A549 (cell line): ENCODE measurements around the gene ZNF280A. TPM values are rescaled to one million over a fixed set of nuclear protein-coding genes. Genes with fewer than 3 reads are reported as not detected.

Source experiments
- ATAC-seq, 2 experiments: fragments of 200-7000 bp in 1 of 2; fragments of >200 bp in 1 of 2; cut with Nextera tagmentation in 1 of 2; cut with Tn5 transposase in 1 of 2; 3 replicates each; pipeline versions ENCODE4 v1.8.0 to v1.9.1; 2018 to 2020; ENCODE audit warnings: mild to moderate bottlenecking in 1 of 2, moderate library complexity in 1 of 2
- CTCF ChIA-PET: fragments of 300-600 bp; sonication (Branson Sonifier 250); formaldehyde crosslinking; extraction: SDS; loops from one replicate; lab custom pipeline; 2021; ENCODE audit warnings: antibody characterized with exemption, inconsistent platforms; lab: Yijun Ruan, JAX
- POLR2A ChIA-PET: fragments of 350-600 bp; formaldehyde crosslinking; extraction: SDS; loops from one replicate; lab custom pipeline; 2021; ENCODE audit warnings: antibody characterized with exemption, inconsistent platforms; lab: Yijun Ruan, JAX
- DNase-seq, 2 experiments: peaks; one replicate each; pipeline versions ENCODE4 v3.0.0 to v3.0.0-alpha.2; 2011 to 2016; ENCODE audit warnings: low read depth in 1 of 2, low spot score in 1 of 2
- FAIRE-seq: peaks from 2 replicates; lab custom pipeline; 2011; peaks lifted over from hg19 to GRCh38; lab: Jason Lieb, UNC
- H3K27ac ChIP-seq, 2 experiments: fragments of >200 bp; sonication (Bioruptor Twin); formaldehyde crosslinking; 3 replicates each; pipeline ENCODE4 v1.5.1; 2016 to 2017
- H3K4me1 ChIP-seq: fragments of >200 bp; sonication (Bioruptor Twin); formaldehyde crosslinking; 3 replicates; pipeline ENCODE4 v1.6.1; 2016
- H3K4me2 ChIP-seq: fragments of >200 bp; sonication (Bioruptor Twin); formaldehyde crosslinking; 3 replicates; pipeline ENCODE4 v1.6.1; 2016
- H3K4me3 ChIP-seq: fragments of >200 bp; sonication (Bioruptor Twin); formaldehyde crosslinking; 3 replicates; pipeline ENCODE4 v1.5.1; 2016
- H3K9me3 ChIP-seq: fragments of >200 bp; sonication (Bioruptor Twin); formaldehyde crosslinking; 3 replicates; pipeline ENCODE4 v1.6.1; 2016
- BHLHE40 ChIP-seq: IDR thresholded peaks from 2 replicates; pipeline ENCODE4 v1.6.1; 2012; ENCODE audit warnings: low read depth, low read length, inconsistent platforms
- CBX2 ChIP-seq: fragments of 200-600 bp; sonication (generic); IDR thresholded peaks from 2 replicates; pipeline ENCODE4 v1.6.1; 2016; ENCODE audit warnings: low read depth, mild to moderate bottlenecking, borderline replicate concordance
- CEBPB ChIP-seq, 2 experiments: fragments of >200 bp in 1 of 2; sonication (Bioruptor Twin) in 1 of 2; formaldehyde crosslinking in 1 of 2; IDR thresholded peaks; 2 replicates each; pipeline ENCODE4 v1.6.1; 2012 to 2016
- EHF ChIP-seq: fragments of 250-450 bp; sonication (Bioruptor Pico); IDR thresholded peaks from 2 replicates; pipeline ENCODE4 v1.5.0; 2020; ENCODE audit warnings: mild to moderate bottlenecking
- EP300 ChIP-seq, 2 experiments: fragments of >200 bp; sonication (Bioruptor Twin); formaldehyde crosslinking; IDR thresholded peaks; 2 replicates in 1 of 2; 3 replicates in 1 of 2; pipeline ENCODE4 v1.6.1; 2016 to 2017
- HOXA7 ChIP-seq: fragments of 250-450 bp; sonication (Bioruptor Pico); IDR thresholded peaks from 2 replicates; pipeline ENCODE4 v1.5.0; 2020; ENCODE audit warnings: mild to moderate bottlenecking, moderate library complexity
- HOXB13 ChIP-seq: fragments of 250-450 bp; sonication (Bioruptor Pico); IDR thresholded peaks from 2 replicates; pipeline ENCODE4 v1.5.0; 2020; ENCODE audit warnings: low read depth, mild to moderate bottlenecking, moderate library complexity
- JUN ChIP-seq, 2 experiments: fragments of >200 bp; sonication (Bioruptor Twin); formaldehyde crosslinking; IDR thresholded peaks; 2 replicates in 1 of 2; 3 replicates in 1 of 2; pipeline ENCODE4 v1.6.1; 2016 to 2017
- KDM1A ChIP-seq: fragments of 200-600 bp; sonication (generic); IDR thresholded peaks from 2 replicates; pipeline ENCODE4 v1.6.1; 2016; ENCODE audit warnings: low read depth, mild to moderate bottlenecking
- MAZ ChIP-seq: fragments of 150-350 bp; IDR thresholded peaks from 2 replicates; pipeline ENCODE4 v1.6.1; 2014; ENCODE audit warnings: antibody characterized with exemption, low read depth, low read length, borderline replicate concordance
- POLR2A ChIP-seq: IDR thresholded peaks from 2 replicates; pipeline ENCODE4 v1.6.1; 2012; ENCODE audit warnings: mild to moderate bottlenecking, low read length
- RAD21 ChIP-seq, 2 experiments: fragments of >200 bp in 1 of 2; sonication (Bioruptor Twin) in 1 of 2; formaldehyde crosslinking in 1 of 2; IDR thresholded peaks in 1 of 2; conservative IDR thresholded peaks in 1 of 2; 2 replicates in 1 of 2; 3 replicates in 1 of 2; pipeline ENCODE4 v1.6.1; 2012 to 2018; ENCODE audit warnings: inconsistent platforms in 1 of 2
- RCOR1 ChIP-seq: fragments of 150-350 bp; IDR thresholded peaks from 2 replicates; pipeline ENCODE4 v1.6.1; 2014; ENCODE audit warnings: antibody characterized with exemption, low read length, low read depth
- RFX5 ChIP-seq: fragments of 450-650 bp; IDR thresholded peaks from 2 replicates; pipeline ENCODE4 v1.7.1; 2014; ENCODE audit warnings: antibody characterized with exemption, mild to moderate bottlenecking, moderate library complexity
- SREBF2 ChIP-seq: fragments of 450-650 bp; IDR thresholded peaks from 2 replicates; pipeline ENCODE4 v1.6.1; 2014; ENCODE audit warnings: mild to moderate bottlenecking, moderate library complexity
- ZC3H11A ChIP-seq: fragments of 450-650 bp; IDR thresholded peaks from 2 replicates; pipeline ENCODE4 v1.6.1; 2014; ENCODE audit warnings: antibody characterized with exemption, mild to moderate bottlenecking
- ZFP36 ChIP-seq: fragments of 450-650 bp; IDR thresholded peaks from 2 replicates; pipeline ENCODE4 v1.6.1; 2014; ENCODE audit warnings: borderline replicate concordance; ENCODE audit not compliant: partially characterized antibody
- ZNF302 ChIP-seq: fragments of 250-450 bp; sonication (Bioruptor Pico); IDR thresholded peaks from 2 replicates; pipeline ENCODE4 v1.9.0; 2021; ENCODE audit warnings: inconsistent platforms, mild to moderate bottlenecking, moderate library complexity
- WGBS: methylation state at CpG from one replicate; pipeline ENCODE4 v1.1.6; 2017; ENCODE audit errors: missing lambda C conversion rate; 5-methylcytosine and 5-hydroxymethylcytosine counted together
- polyA plus RNA-seq, 4 experiments: library from polyadenylated mRNA; depleted of rRNA in 3 of 4; stranded (reverse); fragments of >200 nt; fragmentation: RNase III in 1 of 4; extraction: RNeasy Plus Mini Kit Qiagen cat#74134 plus additional on column Dnase treatment in 1 of 4; gene quantifications; 2 replicates in 3 of 4; 3 replicates in 1 of 4; pipeline ENCODE4 v1.2.3, GENCODE V29; 2011 to 2017
- TF ChIP-seq, protein P1 (sequence below): IDR thresholded peaks from 2 replicates; pipeline ENCODE4 v1.6.1; 2012
- TF ChIP-seq, protein P2 (sequence below): fragments of 450-650 bp; IDR thresholded peaks from 2 replicates; pipeline ENCODE4 v1.6.1; 2014; ENCODE audit warnings: antibody characterized with exemption
- TF ChIP-seq, protein P3 (sequence below): fragments of 150-350 bp; IDR thresholded peaks from 2 replicates; pipeline ENCODE4 v1.6.1; 2014; ENCODE audit warnings: low read depth, mild to moderate bottlenecking, low read length
- TF ChIP-seq, protein P4 (sequence below): IDR thresholded peaks from 2 replicates; pipeline ENCODE4 v1.6.1; 2012; ENCODE audit warnings: low read depth, borderline replicate concordance
- TF ChIP-seq, protein P5 (sequence below): fragments of 250-450 bp; sonication (Bioruptor Pico); IDR thresholded peaks from 2 replicates; pipeline ENCODE4 v1.5.0; 2020; ENCODE audit warnings: low read depth, mild to moderate bottlenecking, moderate library complexity

ZNF280A gene
- polyA plus RNA-seq, 2 of the 4 experiments (the other 2 are of a cell fraction), result 2.0 to 3.0 TPM

DNA sequence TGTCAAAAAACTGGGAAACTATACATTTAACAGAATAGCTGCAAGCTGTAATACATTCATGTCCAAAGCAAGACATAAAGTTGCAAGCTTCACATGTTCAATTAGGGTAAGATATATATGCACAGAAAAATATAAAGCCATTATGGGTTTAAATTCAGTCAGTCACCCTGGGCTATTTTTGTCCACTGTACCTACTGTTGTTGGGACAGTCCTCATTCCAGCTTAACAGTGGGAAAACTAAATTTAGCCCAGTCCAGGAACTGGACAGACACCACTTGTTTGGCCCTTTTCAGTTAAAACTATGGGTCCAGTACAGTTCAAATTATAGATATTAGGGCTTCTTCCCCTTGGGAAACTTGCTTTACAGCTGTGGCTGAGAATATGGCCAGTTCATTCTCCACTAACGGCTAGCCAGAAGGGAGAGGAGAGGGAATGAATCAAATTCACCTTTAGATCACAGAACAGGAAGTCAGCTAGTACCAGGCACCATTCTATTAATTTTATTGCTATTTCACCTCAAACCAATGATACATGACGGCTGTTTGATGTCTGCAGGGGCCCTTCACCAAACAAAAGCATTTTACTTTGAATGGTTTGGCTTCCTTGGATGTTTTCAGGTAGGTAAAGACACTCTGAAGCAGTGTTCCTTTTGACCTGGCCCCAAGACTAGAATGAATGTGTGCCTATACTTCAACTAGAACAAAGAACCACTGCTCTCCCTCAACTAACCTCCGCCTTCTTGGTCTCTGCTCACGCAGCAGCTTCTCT lies 33.8 kb downstream of the ZNF280A start:
- Histone ChIP-seq H3K4me1 (no peaks in the 10 kb centered on the region), H3K9me3 (no peaks in the 10 kb centered on the region), H3K4me3 (no peak overlapping the region), H3K27ac (no peak overlapping the region), H3K4me2 (no peak overlapping the region)
- TF ChIP-seq POLR2A, result no peak
- TF ChIP-seq RFX5, result no peak
- TF ChIP-seq SREBF2, result no peak
- TF ChIP-seq ZNF302 (CRISPR knock-in tag), result no peak
- TF ChIP-seq, protein P1, sequence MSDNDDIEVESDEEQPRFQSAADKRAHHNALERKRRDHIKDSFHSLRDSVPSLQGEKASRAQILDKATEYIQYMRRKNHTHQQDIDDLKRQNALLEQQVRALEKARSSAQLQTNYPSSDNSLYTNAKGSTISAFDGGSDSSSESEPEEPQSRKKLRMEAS, result no peak
- TF ChIP-seq, protein P2, sequence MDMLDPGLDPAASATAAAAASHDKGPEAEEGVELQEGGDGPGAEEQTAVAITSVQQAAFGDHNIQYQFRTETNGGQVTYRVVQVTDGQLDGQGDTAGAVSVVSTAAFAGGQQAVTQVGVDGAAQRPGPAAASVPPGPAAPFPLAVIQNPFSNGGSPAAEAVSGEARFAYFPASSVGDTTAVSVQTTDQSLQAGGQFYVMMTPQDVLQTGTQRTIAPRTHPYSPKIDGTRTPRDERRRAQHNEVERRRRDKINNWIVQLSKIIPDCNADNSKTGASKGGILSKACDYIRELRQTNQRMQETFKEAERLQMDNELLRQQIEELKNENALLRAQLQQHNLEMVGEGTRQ, result no peak
- TF ChIP-seq, protein P3, sequence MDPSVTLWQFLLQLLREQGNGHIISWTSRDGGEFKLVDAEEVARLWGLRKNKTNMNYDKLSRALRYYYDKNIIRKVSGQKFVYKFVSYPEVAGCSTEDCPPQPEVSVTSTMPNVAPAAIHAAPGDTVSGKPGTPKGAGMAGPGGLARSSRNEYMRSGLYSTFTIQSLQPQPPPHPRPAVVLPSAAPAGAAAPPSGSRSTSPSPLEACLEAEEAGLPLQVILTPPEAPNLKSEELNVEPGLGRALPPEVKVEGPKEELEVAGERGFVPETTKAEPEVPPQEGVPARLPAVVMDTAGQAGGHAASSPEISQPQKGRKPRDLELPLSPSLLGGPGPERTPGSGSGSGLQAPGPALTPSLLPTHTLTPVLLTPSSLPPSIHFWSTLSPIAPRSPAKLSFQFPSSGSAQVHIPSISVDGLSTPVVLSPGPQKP, result no peak
- no peak for TF ChIP-seq HOXB13 (CRISPR knock-in tag)
- no peak for TF ChIP-seq MAZ
- no peak for TF ChIP-seq JUN (IDR thresholded peaks at IDR 0.05)
- 88% methylated on average over 4 of the region's 4 CpGs for WGBS
- ChIA-PET POLR2A (no interaction called here), CTCF (interaction anchor here (1.4 to 1.6 kb wide), 2 partner anchors 19 to 73 kb away, joined by 3 read pairs; no protein-coding TSS in a partner anchor)
- FAIRE-seq (no peak), ATAC-seq (no peak), DNase-seq (no peak)

DNA sequence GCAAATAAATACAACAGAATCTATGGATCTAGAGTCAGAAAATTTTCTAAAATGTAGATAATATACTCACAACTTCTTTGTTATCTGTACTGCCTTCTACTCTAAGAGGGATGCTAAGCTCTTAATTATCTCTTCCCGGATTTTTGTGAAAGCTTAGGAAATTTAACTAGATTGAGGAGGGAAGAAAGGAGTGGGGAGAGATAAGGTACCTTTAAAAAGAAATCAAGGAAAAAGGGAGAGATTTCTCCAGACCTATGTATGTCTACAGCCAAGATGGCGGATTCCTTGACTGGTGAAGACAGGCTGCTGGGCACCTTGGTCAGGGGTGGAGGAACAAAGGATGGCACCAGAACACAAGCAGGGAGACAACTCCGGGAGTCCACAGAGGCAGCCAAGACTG lies 34.5 kb downstream of the ZNF280A start:
- TF ChIP-seq ZFP36, result no peak
- TF ChIP-seq, protein P4, sequence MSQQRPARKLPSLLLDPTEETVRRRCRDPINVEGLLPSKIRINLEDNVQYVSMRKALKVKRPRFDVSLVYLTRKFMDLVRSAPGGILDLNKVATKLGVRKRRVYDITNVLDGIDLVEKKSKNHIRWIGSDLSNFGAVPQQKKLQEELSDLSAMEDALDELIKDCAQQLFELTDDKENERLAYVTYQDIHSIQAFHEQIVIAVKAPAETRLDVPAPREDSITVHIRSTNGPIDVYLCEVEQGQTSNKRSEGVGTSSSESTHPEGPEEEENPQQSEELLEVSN, result no peak
- TF ChIP-seq EHF, result no peak
- TF ChIP-seq KDM1A, result no peak
- TF ChIP-seq CEBPB (IDR thresholded peaks at IDR 0.05), result no peak
- TF ChIP-seq BHLHE40, result no peak
- TF ChIP-seq, protein P5, sequence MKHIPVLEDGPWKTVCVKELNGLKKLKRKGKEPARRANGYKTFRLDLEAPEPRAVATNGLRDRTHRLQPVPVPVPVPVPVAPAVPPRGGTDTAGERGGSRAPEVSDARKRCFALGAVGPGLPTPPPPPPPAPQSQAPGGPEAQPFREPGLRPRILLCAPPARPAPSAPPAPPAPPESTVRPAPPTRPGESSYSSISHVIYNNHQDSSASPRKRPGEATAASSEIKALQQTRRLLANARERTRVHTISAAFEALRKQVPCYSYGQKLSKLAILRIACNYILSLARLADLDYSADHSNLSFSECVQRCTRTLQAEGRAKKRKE (CRISPR knock-in tag), result no peak
- TF ChIP-seq RAD21 (conservative IDR thresholded peaks at IDR 0.05 in 1 of 2, IDR thresholded peaks at IDR 0.05 in 1 of 2), result no peak
- TF ChIP-seq, protein P2, result no peak
- TF ChIP-seq HOXA7 (CRISPR knock-in tag), result no peak
- TF ChIP-seq POLR2A, result no peak
- no peak for TF ChIP-seq ZC3H11A
- TF ChIP-seq EP300 (IDR thresholded peaks at IDR 0.05), result no peak
- no peak for TF ChIP-seq CBX2
- no peak for TF ChIP-seq RCOR1
- no peak for TF ChIP-seq HOXB13 (CRISPR knock-in tag)
- Histone ChIP-seq H3K4me1 (peaks cover 4% of the 10 kb centered on the region; the same call in 1 of the 3 replicates), H3K27ac (no peak overlapping the region), H3K4me3 (no peak overlapping the region), H3K9me3 (no peaks in the 10 kb centered on the region), H3K4me2 (no peak overlapping the region)
- ChIA-PET CTCF (no interaction called here), POLR2A (no interaction called here)
- 93% methylated on average over 3 of the region's 3 CpGs for WGBS
- no peak for DNase-seq
- FAIRE-seq, result no peak
- no peak for ATAC-seq
